ENCODE results near the gene ADORA1. TPM values are rescaled to one million over a fixed set of nuclear protein-coding genes. Genes with fewer than 3 reads are reported as not detected.

ADORA1 gene
- total and polyA plus RNA-seq, 8 donors, result 1.6 to 18.7 (median 9.3) TPM

GRCh38 chr1:203197625-203198024, 70.1 kb downstream of the ADORA1 start:
- no peak overlapping the region for H3K27ac ChIP-seq
- no peaks in the 10 kb centered on the region for H3K9me3 ChIP-seq
- intact Hi-C loops (cut with DNase I), result no loop called here
- no peaks in the 10 kb centered on the region for H3K27me3 ChIP-seq
- H3K4me3 ChIP-seq, result no peak overlapping the region
- TF ChIP-seq CTCF (IDR thresholded peaks at IDR 0.05), result no peak
- no peaks in the 10 kb centered on the region for H3K36me3 ChIP-seq
- ATAC-seq (peak; percentile 37), DNase-seq (no peak)
- peaks cover 9 to 40% of the 10 kb centered on the region in 2 donors for H3K4me1 ChIP-seq

- DNase-seq (no peak), ATAC-seq (no peak)
- TF ChIP-seq CTCF (IDR thresholded peaks at IDR 0.05), result no peak
- Histone ChIP-seq H3K27me3 (no peaks in the 10 kb centered on the region), H3K9me3 (no peaks in the 10 kb centered on the region), H3K4me1 (peaks cover 9 to 48% of the 10 kb centered on the region in 2 donors), H3K36me3 (no peaks in the 10 kb centered on the region), H3K27ac (peak overlapping the region; percentile 51 to 68), H3K4me3 (no peak overlapping the region)
- intact Hi-C loops (cut with DNase I), result no loop called here
Observed at GRCh38 chr1:203199002-203199401, 71.5 kb downstream of the ADORA1 start.

GRCh38 chr1:203199481-203199815, 71.9 kb downstream of the ADORA1 start:
- TF ChIP-seq CTCF (IDR thresholded peaks at IDR 0.05), result no peak
- ATAC-seq (no peak), DNase-seq (no peak)
- H3K4me1 ChIP-seq, result peaks cover 9 to 48% of the 10 kb centered on the region in 2 donors
- intact Hi-C loops (cut with DNase I), result no loop called here
- H3K9me3 ChIP-seq, result no peaks in the 10 kb centered on the region
- H3K4me3 ChIP-seq, result no peak overlapping the region
- no peaks in the 10 kb centered on the region for H3K36me3 ChIP-seq
- no peaks in the 10 kb centered on the region for H3K27me3 ChIP-seq
- peak overlapping the region; percentile 51 to 68 for H3K27ac ChIP-seq

GRCh38 chr1:203199816-203200571, 72.5 kb downstream of the ADORA1 start:
- no peak for TF ChIP-seq CTCF (IDR thresholded peaks at IDR 0.05)
- no peaks in the 10 kb centered on the region for H3K9me3 ChIP-seq
- H3K4me1 ChIP-seq, result peaks cover 9 to 48% of the 10 kb centered on the region in 2 donors
- DNase-seq (peak in 2 of 4 donors; percentile 55 to 71), ATAC-seq (peak; percentile 65)
- H3K27ac ChIP-seq, result peak overlapping the region; percentile 51 to 68
- H3K4me3 ChIP-seq, result no peak overlapping the region
- intact Hi-C loops (cut with DNase I), result no loop called here
- H3K27me3 ChIP-seq, result no peaks in the 10 kb centered on the region
- H3K36me3 ChIP-seq, result no peaks in the 10 kb centered on the region

- DNase-seq (no peak), ATAC-seq (no peak)
- intact Hi-C loops (cut with DNase I), result no loop called here
- Histone ChIP-seq H3K27ac (peak overlapping the region; percentile 51 to 68), H3K9me3 (no peaks in the 10 kb centered on the region), H3K36me3 (no peaks in the 10 kb centered on the region), H3K27me3 (no peaks in the 10 kb centered on the region), H3K4me3 (no peak overlapping the region), H3K4me1 (peaks cover 9 to 48% of the 10 kb centered on the region in 2 donors)
- no peak for TF ChIP-seq CTCF (IDR thresholded peaks at IDR 0.05)
Observed at GRCh38 chr1:203200916-203201315, 73.4 kb downstream of the ADORA1 start.

All from left lung (tissue), 10 donors.